Small intestine (tissue), 7 donors: Measurements from ENCODE around the gene TRIM50. TPM values are rescaled to one million over a fixed set of nuclear protein-coding genes. Genes with fewer than 3 reads are reported as not detected.
A peak's percentile ranks its signal among the peaks of the same experiment; 100 is the strongest.

ENCODE experiments used
- DNase-seq, 2 donors: peaks; one replicate each; pipeline versions ENCODE4 v3.0.0 to v3.0.0-alpha.2; 2013
- FAIRE-seq: peaks from 2 replicates; lab custom pipeline; 2012; peaks lifted over from hg19 to GRCh38; lab: Jason Lieb, UNC
- H3K27ac ChIP-seq, 3 donors: one replicate each; pipeline ENCODE4 v1.5.1; 2013; ENCODE audit warnings: low read length in 2 of 3, mild to moderate bottlenecking in 2 of 3, control low read depth in 1 of 3, inconsistent platforms in 1 of 3, low read depth in 1 of 3, moderate library complexity in 1 of 3
- H3K27me3 ChIP-seq, 3 donors: one replicate each; pipeline ENCODE4 v1.6.1; 2013; ENCODE audit warnings: low read length in 3 of 3, inconsistent platforms in 1 of 3; ENCODE audit not compliant: control insufficient read depth in 3 of 3, insufficient read depth in 3 of 3
- H3K36me3 ChIP-seq, 3 donors: one replicate each; pipeline ENCODE4 v1.6.1; 2013; ENCODE audit warnings: low read length in 3 of 3, inconsistent platforms in 1 of 3, low read depth in 1 of 3, mild to moderate bottlenecking in 1 of 3, moderate library complexity in 1 of 3; ENCODE audit not compliant: control insufficient read depth in 3 of 3, insufficient read depth in 2 of 3
- H3K4me1 ChIP-seq, 3 donors: one replicate each; pipeline ENCODE4 v1.6.1; 2013; ENCODE audit warnings: low read length in 2 of 3, inconsistent platforms in 1 of 3, low read depth in 1 of 3, mild to moderate bottlenecking in 1 of 3, moderate library complexity in 1 of 3; ENCODE audit not compliant: control insufficient read depth in 3 of 3, insufficient read depth in 2 of 3
- H3K4me3 ChIP-seq, 3 donors: one replicate each; pipeline ENCODE4 v1.5.1; 2013; ENCODE audit warnings: low read length in 3 of 3, control low read depth in 1 of 3, inconsistent platforms in 1 of 3, low read depth in 1 of 3, mild to moderate bottlenecking in 1 of 3, moderate library complexity in 1 of 3
- H3K9me3 ChIP-seq, 2 donors: one replicate each; pipeline ENCODE4 v1.6.1; 2013; ENCODE audit warnings: low read depth in 1 of 2, low read length in 1 of 2; ENCODE audit not compliant: control insufficient read depth in 2 of 2, insufficient read depth in 1 of 2
- WGBS, 3 donors: extraction: QIAGEN DNeasy Blood & Tissue Kit; methylation state at CpG; one replicate each; pipeline ENCODE4 v1.1.7; 2013; 5-methylcytosine and 5-hydroxymethylcytosine counted together
- polyA plus RNA-seq, 4 donors: library from polyadenylated mRNA; stranded (reverse) in 3 of 4; unstranded in 1 of 4; fragments of 200-250 nt in 3 of 4; fragments of 120-200 nt in 1 of 4; gene quantifications; one replicate each; pipeline versions ENCODE4 v1.2.1 to v1.2.3, GENCODE V29; 2013
- donor health status: healthy with polysubstance abuse.
- donor health status: control.
- donor health status: control.
- donor health status: Bipolar disorder and iron deficiency.
- donor health status: healthy.

TRIM50 gene
- polyA plus RNA-seq, 4 donors = 0.27 to 2.1 (median 0.54) TPM; not detected in 1

GRCh38 chr7:73354196-73354595, 26.3 kb upstream of the TRIM50 start:
- Histone ChIP-seq H3K36me3 (no peaks in the 10 kb centered on the region), H3K4me3 (no peak overlapping the region), H3K27me3 (no peaks in the 10 kb centered on the region), H3K9me3 (peaks cover 0 to 8% of the 10 kb centered on the region in 2 donors), H3K27ac (no peak overlapping the region), H3K4me1 (peaks cover 0 to 14% (median 3%) of the 10 kb centered on the region in 3 donors)
- no peak for FAIRE-seq
- no peak for DNase-seq
- WGBS, 3 donors = 85 to 87% (median 87%) methylated on average over 9 of the region's 9 CpGs

- no peak overlapping the region for H3K4me3 ChIP-seq
- no peaks in the 10 kb centered on the region for H3K27me3 ChIP-seq
- H3K36me3 ChIP-seq = no peaks in the 10 kb centered on the region
- no peak for FAIRE-seq
- no peak overlapping the region for H3K27ac ChIP-seq
- peaks cover 0 to 8% of the 10 kb centered on the region in 2 donors for H3K9me3 ChIP-seq
- H3K4me1 ChIP-seq = peaks cover 0 to 9% (median 3%) of the 10 kb centered on the region in 3 donors
- DNase-seq = no peak
- 83 to 92% (median 86%) methylated on average over 6 of the region's 6 CpGs for WGBS, 3 donors
These were observed 25.4 kb upstream of the TRIM50 start for GRCh38 chr7:73353243-73353642.

- WGBS, 3 donors = 91 to 94% (median 94%) methylated on average over 3 of the region's 3 CpGs
- DNase-seq = no peak
These were observed 24.9 kb upstream of the TRIM50 start for GRCh38 chr7:73352784-73353183.

DNA sequence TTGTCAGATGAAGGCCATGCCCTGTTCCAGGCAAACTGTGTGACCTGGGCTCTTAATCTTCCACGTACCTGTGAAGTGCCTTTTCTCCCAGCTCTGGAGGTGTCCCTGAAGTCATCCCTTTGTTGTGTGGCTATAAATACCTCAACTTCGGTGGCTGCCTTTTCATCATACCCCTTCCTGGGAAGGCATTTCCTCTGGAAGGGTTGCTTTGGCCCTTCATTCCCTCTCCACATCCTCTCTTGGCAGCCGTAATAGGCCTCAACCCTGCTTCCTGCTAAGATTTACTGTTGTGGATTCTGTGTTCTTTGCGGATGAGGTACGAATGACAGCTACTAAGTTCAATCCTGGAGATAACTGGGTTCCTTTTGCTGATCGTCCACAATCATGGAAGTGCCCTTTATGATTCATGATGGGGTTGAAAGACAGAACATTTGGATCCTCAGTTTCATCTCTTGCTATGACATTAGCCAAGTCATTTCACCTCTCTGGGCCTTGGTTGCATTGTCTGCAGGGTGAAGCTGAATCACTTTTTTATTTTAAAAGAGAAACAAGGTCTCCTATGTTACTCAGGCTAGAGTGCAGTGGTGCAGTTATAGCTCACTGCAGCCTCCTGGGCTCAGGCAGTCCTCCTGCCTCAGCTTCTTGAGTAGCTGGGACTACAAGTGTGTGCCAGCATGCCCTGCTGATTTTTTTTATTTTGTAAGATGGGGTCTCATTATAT, 23.7 kb upstream of the TRIM50 start:
- FAIRE-seq = no peak
- Histone ChIP-seq H3K4me3 (no peak overlapping the region), H3K27ac (no peak overlapping the region), H3K36me3 (no peaks in the 10 kb centered on the region), H3K4me1 (peaks cover 0 to 4% (median 0%) of the 10 kb centered on the region in 3 donors), H3K27me3 (no peaks in the 10 kb centered on the region), H3K9me3 (peaks cover 0 to 8% of the 10 kb centered on the region in 2 donors)
- DNase-seq = no peak
- WGBS, 3 donors = 66 to 83% (median 78%) methylated on average over 6 of the region's 6 CpGs

More at GRCh38 chr7:73352784-73353183, 24.9 kb upstream of the TRIM50 start:
- peaks cover 0 to 4% (median 0%) of the 10 kb centered on the region in 3 donors for H3K4me1 ChIP-seq
- FAIRE-seq = no peak
- no peak overlapping the region for H3K4me3 ChIP-seq
- no peaks in the 10 kb centered on the region for H3K36me3 ChIP-seq
- peaks cover 0 to 8% of the 10 kb centered on the region in 2 donors for H3K9me3 ChIP-seq
- H3K27me3 ChIP-seq = no peaks in the 10 kb centered on the region
- no peak overlapping the region for H3K27ac ChIP-seq

DNA sequence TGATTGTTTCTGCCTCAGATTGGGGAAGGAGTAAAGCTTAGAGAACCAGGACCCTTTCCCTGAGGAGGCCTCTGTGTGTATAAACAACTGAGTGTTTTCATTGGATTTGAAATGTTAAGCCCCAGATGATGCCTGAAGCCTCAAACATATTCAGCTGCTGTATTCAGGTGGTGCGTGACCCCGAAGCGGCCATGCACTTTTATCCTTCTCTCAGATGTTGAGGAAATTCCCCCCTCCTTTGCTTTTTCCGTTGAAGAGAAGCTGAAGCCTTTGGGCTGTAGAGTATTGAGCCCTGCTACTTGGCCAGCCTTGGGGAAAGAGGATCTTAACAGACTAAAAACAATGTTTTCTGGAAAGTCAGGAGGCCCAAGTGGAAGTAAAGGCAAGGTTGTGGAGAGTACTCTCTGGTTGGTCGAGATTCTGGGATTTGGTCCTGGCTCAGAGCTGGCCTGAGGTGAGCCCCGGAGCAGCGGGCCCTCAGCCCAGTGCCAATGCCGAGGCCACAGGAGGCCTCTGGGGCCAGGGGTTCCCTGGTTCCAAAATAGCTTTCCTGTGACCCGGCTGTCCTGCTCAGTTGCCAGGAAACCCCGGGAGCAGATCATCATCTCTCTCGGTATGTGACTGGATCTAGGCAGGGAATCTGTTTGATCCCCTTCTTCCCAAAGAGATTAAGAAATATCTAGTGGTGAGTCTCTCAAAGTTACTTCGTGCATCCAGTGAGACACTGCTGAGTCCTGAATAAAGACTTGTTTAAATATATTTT, 22.6 kb upstream of the TRIM50 start:
- DNase-seq (no peak), FAIRE-seq (no peak)
- Histone ChIP-seq H3K4me3 (no peak overlapping the region), H3K27me3 (no peaks in the 10 kb centered on the region), H3K4me1 (peaks cover 0 to 10% (median 0%) of the 10 kb centered on the region in 3 donors), H3K9me3 (peaks cover 0 to 8% of the 10 kb centered on the region in 2 donors), H3K36me3 (no peaks in the 10 kb centered on the region), H3K27ac (no peak overlapping the region)
- WGBS, 3 donors = 73 to 84% (median 78%) methylated on average over 12 of the region's 12 CpGs

- FAIRE-seq (no peak), DNase-seq (no peak)
- Histone ChIP-seq H3K27me3 (no peaks in the 10 kb centered on the region), H3K4me1 (peaks cover 0 to 17% (median 0%) of the 10 kb centered on the region in 3 donors), H3K4me3 (no peak overlapping the region), H3K27ac (no peak overlapping the region), H3K9me3 (peaks cover 0 to 8% of the 10 kb centered on the region in 2 donors), H3K36me3 (no peaks in the 10 kb centered on the region)
- WGBS, 3 donors = 74 to 79% (median 75%) methylated on average over 5 to 6 of the region's 6 CpGs
These were observed 21.9 kb upstream of the TRIM50 start for GRCh38 chr7:73349763-73350162.

DNA sequence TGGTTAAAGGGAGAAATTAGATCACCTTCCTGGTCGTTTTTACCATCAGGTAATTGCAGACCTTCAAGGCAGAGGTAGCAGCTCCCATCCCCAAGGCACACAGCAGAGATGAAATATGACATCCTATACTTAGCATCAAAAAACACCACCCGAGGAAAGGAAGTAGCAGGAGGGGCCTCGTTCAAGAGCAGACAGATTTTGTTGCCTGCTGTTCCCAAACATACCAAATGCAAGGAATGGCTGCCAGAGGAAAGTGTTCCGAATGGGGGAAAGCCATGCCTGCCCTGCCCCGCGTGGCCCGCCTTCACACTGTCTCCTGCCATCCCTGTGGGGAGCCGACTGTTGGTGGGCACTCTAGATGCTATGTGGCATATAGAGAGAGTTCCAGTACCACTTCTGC, 18.1 kb upstream of the TRIM50 start:
- 48 to 60% (median 57%) methylated on average over 8 of the region's 8 CpGs for WGBS, 3 donors
- H3K9me3 ChIP-seq = no peaks in the 10 kb centered on the region
- no peaks in the 10 kb centered on the region for H3K27me3 ChIP-seq
- no peaks in the 10 kb centered on the region for H3K36me3 ChIP-seq
- no peak overlapping the region for H3K27ac ChIP-seq
- peaks cover 0 to 20% (median 0%) of the 10 kb centered on the region in 3 donors for H3K4me1 ChIP-seq
- DNase-seq = no peak
- FAIRE-seq = no peak
- no peak overlapping the region for H3K4me3 ChIP-seq

DNA sequence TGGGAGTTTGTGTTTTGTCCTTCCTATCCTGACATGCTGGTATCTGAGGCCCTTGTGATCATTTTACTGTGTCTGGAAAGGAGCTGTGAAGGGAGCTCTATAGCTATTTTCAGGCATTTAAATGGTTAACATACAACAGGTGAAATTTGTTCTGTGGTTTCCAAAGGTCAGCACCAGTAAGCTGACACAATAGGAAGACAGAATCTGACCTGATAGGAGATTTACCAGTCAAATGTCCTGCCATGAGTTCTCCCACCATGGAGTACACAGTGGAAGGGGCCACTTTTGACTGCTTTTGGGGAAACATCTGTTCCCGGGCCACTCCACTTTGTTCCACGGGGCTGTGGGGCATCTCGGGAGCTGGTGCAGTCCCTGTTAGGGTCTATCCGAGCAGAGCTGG, 17.7 kb upstream of the TRIM50 start:
- 19 to 47% (median 30%) methylated on average over 4 of the region's 4 CpGs for WGBS, 3 donors
- DNase-seq (peak; percentile 15 to 32), FAIRE-seq (no peak)
- H3K27ac ChIP-seq = no peak overlapping the region
- H3K9me3 ChIP-seq = no peaks in the 10 kb centered on the region
- H3K27me3 ChIP-seq = no peaks in the 10 kb centered on the region
- H3K4me1 ChIP-seq = peaks cover 0 to 20% (median 0%) of the 10 kb centered on the region in 3 donors
- H3K36me3 ChIP-seq = no peaks in the 10 kb centered on the region
- H3K4me3 ChIP-seq = no peak overlapping the region
